Measurements from ENCODE around the gene GBP3.

DNA sequence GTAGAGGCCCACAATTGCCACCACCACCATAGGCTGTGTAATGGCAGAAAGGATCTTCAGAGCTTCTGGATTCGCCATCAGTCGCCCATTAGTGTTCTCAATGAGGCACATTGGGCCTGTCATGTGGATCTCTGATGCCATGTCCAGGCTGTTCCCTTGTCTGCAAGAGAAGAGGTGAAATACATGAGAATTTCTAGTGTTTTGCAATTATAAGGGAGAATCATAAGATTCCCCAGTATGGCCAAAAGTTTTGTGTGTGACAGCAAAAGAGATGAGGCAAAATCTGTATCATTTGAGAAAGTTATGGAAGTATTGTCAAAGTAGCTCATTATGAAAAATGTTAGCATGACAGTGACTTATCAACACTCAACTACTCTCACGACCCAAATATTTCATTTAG, 40.4 kb upstream of the GBP3 start:
- TF ChIP-seq, protein P1, sequence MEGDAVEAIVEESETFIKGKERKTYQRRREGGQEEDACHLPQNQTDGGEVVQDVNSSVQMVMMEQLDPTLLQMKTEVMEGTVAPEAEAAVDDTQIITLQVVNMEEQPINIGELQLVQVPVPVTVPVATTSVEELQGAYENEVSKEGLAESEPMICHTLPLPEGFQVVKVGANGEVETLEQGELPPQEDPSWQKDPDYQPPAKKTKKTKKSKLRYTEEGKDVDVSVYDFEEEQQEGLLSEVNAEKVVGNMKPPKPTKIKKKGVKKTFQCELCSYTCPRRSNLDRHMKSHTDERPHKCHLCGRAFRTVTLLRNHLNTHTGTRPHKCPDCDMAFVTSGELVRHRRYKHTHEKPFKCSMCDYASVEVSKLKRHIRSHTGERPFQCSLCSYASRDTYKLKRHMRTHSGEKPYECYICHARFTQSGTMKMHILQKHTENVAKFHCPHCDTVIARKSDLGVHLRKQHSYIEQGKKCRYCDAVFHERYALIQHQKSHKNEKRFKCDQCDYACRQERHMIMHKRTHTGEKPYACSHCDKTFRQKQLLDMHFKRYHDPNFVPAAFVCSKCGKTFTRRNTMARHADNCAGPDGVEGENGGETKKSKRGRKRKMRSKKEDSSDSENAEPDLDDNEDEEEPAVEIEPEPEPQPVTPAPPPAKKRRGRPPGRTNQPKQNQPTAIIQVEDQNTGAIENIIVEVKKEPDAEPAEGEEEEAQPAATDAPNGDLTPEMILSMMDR (IDR thresholded peaks at IDR 0.05) = no peak
- TF ChIP-seq POLR2A (IDR thresholded peaks at IDR 0.05) = no peak
